Measurements from ENCODE around the gene OR1F1.

DNA sequence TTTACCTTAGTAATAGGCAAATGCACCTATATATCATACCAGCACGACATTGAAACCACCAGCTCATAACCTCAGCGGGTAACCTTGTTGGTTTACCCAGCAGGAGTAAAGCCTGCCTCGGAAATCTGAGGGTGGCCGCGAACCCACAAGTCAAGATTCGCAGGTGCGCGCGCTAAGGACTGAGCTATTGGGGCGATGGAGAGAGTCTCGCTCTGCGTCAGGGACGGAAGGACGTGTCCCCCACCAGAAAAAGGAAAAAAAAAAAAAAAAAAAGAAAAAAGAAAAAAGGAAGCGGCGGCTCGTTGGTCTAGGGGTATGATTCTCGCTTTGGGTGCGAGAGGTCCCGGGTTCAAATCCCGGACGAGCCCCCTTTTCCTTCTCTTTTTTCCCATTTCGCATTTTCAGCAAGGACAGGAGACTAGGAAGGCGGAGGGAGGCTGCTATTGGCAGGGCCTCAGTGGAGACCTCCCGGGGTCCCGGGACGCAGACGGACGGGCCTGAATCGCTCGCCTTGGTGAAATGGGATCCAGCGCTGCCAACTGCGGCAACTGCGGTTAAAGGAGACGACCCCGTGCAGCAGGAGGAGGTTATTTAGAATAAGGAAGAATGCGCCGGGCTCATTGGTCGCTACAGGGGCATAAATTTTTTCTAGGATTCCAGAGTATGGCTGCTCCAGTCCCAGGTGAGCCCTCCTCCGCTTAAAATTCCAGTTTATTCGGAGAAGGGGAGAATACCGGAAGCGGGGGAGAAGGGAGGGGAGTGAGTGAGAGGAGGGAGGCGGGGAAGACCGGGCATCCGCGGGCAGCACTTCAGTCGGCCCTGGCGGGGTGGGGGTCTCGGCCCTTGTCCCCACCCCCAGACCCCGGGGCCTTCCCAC is at the start of gene OR1F1:
- TF ChIP-seq ETS1 (IDR thresholded peaks at IDR 0.05): no peak
- no peak for TF ChIP-seq EZH2 (IDR thresholded peaks at IDR 0.05; ENCODE audit: low read depth, unreplicated experiment)
- TF ChIP-seq, protein P1, sequence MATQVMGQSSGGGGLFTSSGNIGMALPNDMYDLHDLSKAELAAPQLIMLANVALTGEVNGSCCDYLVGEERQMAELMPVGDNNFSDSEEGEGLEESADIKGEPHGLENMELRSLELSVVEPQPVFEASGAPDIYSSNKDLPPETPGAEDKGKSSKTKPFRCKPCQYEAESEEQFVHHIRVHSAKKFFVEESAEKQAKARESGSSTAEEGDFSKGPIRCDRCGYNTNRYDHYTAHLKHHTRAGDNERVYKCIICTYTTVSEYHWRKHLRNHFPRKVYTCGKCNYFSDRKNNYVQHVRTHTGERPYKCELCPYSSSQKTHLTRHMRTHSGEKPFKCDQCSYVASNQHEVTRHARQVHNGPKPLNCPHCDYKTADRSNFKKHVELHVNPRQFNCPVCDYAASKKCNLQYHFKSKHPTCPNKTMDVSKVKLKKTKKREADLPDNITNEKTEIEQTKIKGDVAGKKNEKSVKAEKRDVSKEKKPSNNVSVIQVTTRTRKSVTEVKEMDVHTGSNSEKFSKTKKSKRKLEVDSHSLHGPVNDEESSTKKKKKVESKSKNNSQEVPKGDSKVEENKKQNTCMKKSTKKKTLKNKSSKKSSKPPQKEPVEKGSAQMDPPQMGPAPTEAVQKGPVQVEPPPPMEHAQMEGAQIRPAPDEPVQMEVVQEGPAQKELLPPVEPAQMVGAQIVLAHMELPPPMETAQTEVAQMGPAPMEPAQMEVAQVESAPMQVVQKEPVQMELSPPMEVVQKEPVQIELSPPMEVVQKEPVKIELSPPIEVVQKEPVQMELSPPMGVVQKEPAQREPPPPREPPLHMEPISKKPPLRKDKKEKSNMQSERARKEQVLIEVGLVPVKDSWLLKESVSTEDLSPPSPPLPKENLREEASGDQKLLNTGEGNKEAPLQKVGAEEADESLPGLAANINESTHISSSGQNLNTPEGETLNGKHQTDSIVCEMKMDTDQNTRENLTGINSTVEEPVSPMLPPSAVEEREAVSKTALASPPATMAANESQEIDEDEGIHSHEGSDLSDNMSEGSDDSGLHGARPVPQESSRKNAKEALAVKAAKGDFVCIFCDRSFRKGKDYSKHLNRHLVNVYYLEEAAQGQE (IDR thresholded peaks at IDR 0.05; ENCODE audit: unreplicated experiment): no peak
